Vagina (tissue), 2 donors: ENCODE data around the gene SPAG17. TPM values are rescaled to one million over a fixed set of nuclear protein-coding genes. Genes with fewer than 3 reads are reported as not detected.

Source experiments
- DNase-seq, 2 donors: peaks; one replicate each; pipeline ENCODE4 v3.0.0-alpha.2; 2017; ENCODE audit errors: extremely low spot score in 2 of 2
- H3K27ac ChIP-seq: fragments of 200-600 bp; sonication (generic); one replicate; pipeline ENCODE4 v1.5.1; 2019
- H3K27me3 ChIP-seq: fragments of 200-600 bp; sonication (generic); one replicate; pipeline ENCODE4 v1.5.1; 2019
- H3K36me3 ChIP-seq, 2 donors: fragments of 200-600 bp; sonication (generic); one replicate each; pipeline ENCODE4 v1.5.1; 2017 to 2019
- H3K4me1 ChIP-seq: fragments of 200-600 bp; sonication (generic); one replicate; pipeline ENCODE4 v1.5.1; 2019
- H3K4me3 ChIP-seq, 2 donors: fragments of 200-600 bp; sonication (generic); 1 replicate in 1 of 2; 2 replicates in 1 of 2; pipeline ENCODE4 v1.5.1; 2016 to 2019
- H3K9me3 ChIP-seq: fragments of 200-600 bp; sonication (generic); one replicate; pipeline ENCODE4 v1.5.1; 2019
- CTCF ChIP-seq, 3 experiments: fragments of 450-650 bp in 2 of 3; fragments of 200-600 bp in 1 of 3; sonication (generic) in 1 of 3; IDR thresholded peaks; one replicate each; pipeline ENCODE4 v1.5.1; 2017 to 2019; ENCODE audit warnings: antibody characterized with exemption in 3 of 3, mild to moderate bottlenecking in 2 of 3, moderate library complexity in 2 of 3
- POLR2A ChIP-seq, 2 donors: fragments of 450-650 bp; IDR thresholded peaks; one replicate each; pipeline ENCODE4 v1.6.1; 2017; ENCODE audit warnings: antibody characterized with exemption in 2 of 2, mild to moderate bottlenecking in 2 of 2, moderate library complexity in 2 of 2
- POLR2AphosphoS5 ChIP-seq, 2 donors: sonication (generic); formaldehyde crosslinking; IDR thresholded peaks; one replicate each; pipeline ENCODE4 v1.9.0; 2017; ENCODE audit warnings: antibody characterized with exemption in 2 of 2, mild to moderate bottlenecking in 2 of 2, low read depth in 1 of 2; ENCODE audit not compliant: insufficient read depth in 1 of 2
- intact Hi-C: fragments of 100-400 bp; cut with DNase I; formaldehyde crosslinking; loops from one replicate; pipeline ENCODE4 v1.15.1; 2023
- total RNA-seq: library from RNA; depleted of rRNA; stranded (reverse); fragments of >200 nt; gene quantifications from one replicate; pipeline ENCODE4 v1.2.3, GENCODE V29; 2016

The SPAG17 gene
- total RNA-seq, 1 donor from 2014 or later: 10.1 TPM

- Histone ChIP-seq H3K4me3 (no peak overlapping the region), H3K4me1 (no peaks in the 10 kb centered on the region), H3K27me3 (no peaks in the 10 kb centered on the region), H3K36me3 (no peaks in the 10 kb centered on the region), H3K27ac (no peak overlapping the region), H3K9me3 (no peaks in the 10 kb centered on the region)
- no peak for TF ChIP-seq POLR2AphosphoS5 (IDR thresholded peaks at IDR 0.05; ENCODE audit: insufficient read depth in 1 of 2, low read depth in 1 of 2)
- no peak for TF ChIP-seq POLR2A (IDR thresholded peaks at IDR 0.05)
- DNase-seq: no peak
- intact Hi-C loops: no loop called here
Measured at GRCh38 chr1:118081387-118081786, 103.6 kb downstream of the SPAG17 start.

- intact Hi-C loops: no loop called here
Measured at GRCh38 chr1:118077331-118078045, 107.5 kb downstream of the SPAG17 start.

GRCh38 chr1:118075116-118075515 lies 109.9 kb downstream of the SPAG17 start:
- Histone ChIP-seq H3K9me3 (no peaks in the 10 kb centered on the region), H3K27me3 (no peaks in the 10 kb centered on the region), H3K4me3 (no peak overlapping the region), H3K36me3 (no peaks in the 10 kb centered on the region), H3K4me1 (no peaks in the 10 kb centered on the region), H3K27ac (no peak overlapping the region)
- no peak for DNase-seq
- TF ChIP-seq CTCF (IDR thresholded peaks at IDR 0.05) (no peak), POLR2AphosphoS5 (IDR thresholded peaks at IDR 0.05; ENCODE audit: insufficient read depth in 1 of 2, low read depth in 1 of 2) (no peak), POLR2A (IDR thresholded peaks at IDR 0.05) (no peak)
- intact Hi-C loops: no loop called here

More at GRCh38 chr1:118077331-118078045, 107.5 kb downstream of the SPAG17 start:
- no peak overlapping the region for H3K27ac ChIP-seq
- H3K36me3 ChIP-seq: no peaks in the 10 kb centered on the region
- H3K27me3 ChIP-seq: no peaks in the 10 kb centered on the region
- no peak for DNase-seq
- H3K4me3 ChIP-seq: no peak overlapping the region
- no peaks in the 10 kb centered on the region for H3K9me3 ChIP-seq
- TF ChIP-seq CTCF (IDR thresholded peaks at IDR 0.05) (no peak), POLR2A (IDR thresholded peaks at IDR 0.05) (no peak), POLR2AphosphoS5 (IDR thresholded peaks at IDR 0.05; ENCODE audit: insufficient read depth in 1 of 2, low read depth in 1 of 2) (no peak)
- no peaks in the 10 kb centered on the region for H3K4me1 ChIP-seq

- no peak for DNase-seq
- H3K36me3 ChIP-seq: no peaks in the 10 kb centered on the region
- intact Hi-C loops: no loop called here
- no peak overlapping the region for H3K4me3 ChIP-seq
- TF ChIP-seq POLR2A (IDR thresholded peaks at IDR 0.05): no peak
- TF ChIP-seq CTCF (IDR thresholded peaks at IDR 0.05): no peak
- no peak for TF ChIP-seq POLR2AphosphoS5 (IDR thresholded peaks at IDR 0.05; ENCODE audit: insufficient read depth in 1 of 2, low read depth in 1 of 2)
- H3K27ac ChIP-seq: no peak overlapping the region
- H3K27me3 ChIP-seq: no peaks in the 10 kb centered on the region
- no peaks in the 10 kb centered on the region for H3K4me1 ChIP-seq
- no peaks in the 10 kb centered on the region for H3K9me3 ChIP-seq
Measured at GRCh38 chr1:118073648-118074435, 111.2 kb downstream of the SPAG17 start.

GRCh38 chr1:118049981-118050380 lies 135.0 kb downstream of the SPAG17 start:
- Histone ChIP-seq H3K9me3 (no peaks in the 10 kb centered on the region), H3K4me1 (no peaks in the 10 kb centered on the region), H3K27ac (no peak overlapping the region), H3K4me3 (no peak overlapping the region), H3K27me3 (no peaks in the 10 kb centered on the region), H3K36me3 (no peaks in the 10 kb centered on the region)
- TF ChIP-seq POLR2AphosphoS5 (IDR thresholded peaks at IDR 0.05; ENCODE audit: insufficient read depth in 1 of 2, low read depth in 1 of 2): no peak
- no peak for TF ChIP-seq CTCF (IDR thresholded peaks at IDR 0.05)
- TF ChIP-seq POLR2A (IDR thresholded peaks at IDR 0.05): no peak
- no peak for DNase-seq
- intact Hi-C loops: loop anchor here (10.0 kb wide), 1 partner anchor 1505 kb away; no protein-coding TSS in a partner anchor
